Measurements from ENCODE around the gene TNS4.

TNS4 gene

GRCh38 chr17:40534371-40535189, 33.2 kb upstream of the TNS4 start:
- DNase-seq (ENCODE audit: extremely low spot score), result no peak
- CTCF ChIA-PET, result interaction anchor here (0.7 to 3.8 kb wide), 12 partner anchors 8 to 227 kb away, joined by 3 to 36 read pairs (median 6); partner anchors contain the start of genes GJD3 and TOP2A
- POLR2A ChIA-PET, result interaction anchor here (1.7 to 3.7 kb wide), 2 partner anchors 117 to 172 kb away, joined by 11 to 17 read pairs; partner anchors contain the start of gene TOP2A
- TF ChIP-seq CTBP1 (IDR thresholded peaks at IDR 0.05; ENCODE audit: borderline replicate concordance), result no peak

- no peak for DNase-seq (ENCODE audit: extremely low spot score)
- ChIA-PET POLR2A (interaction anchor here (1.2 to 3.7 kb wide), 3 partner anchors 87 to 171 kb away, joined by 3 to 17 read pairs (median 11); partner anchors contain the start of gene TOP2A), CTCF (interaction anchor here (0.6 to 3.8 kb wide), 20 partner anchors 9 to 244 kb away, joined by 3 to 36 read pairs (median 4); partner anchors contain the start of genes GJD3 and TOP2A)
- TF ChIP-seq PKNOX1 (IDR thresholded peaks at IDR 0.05), result no peak
- TF ChIP-seq ELF4 (IDR thresholded peaks at IDR 0.05), result no peak
Measured at GRCh38 chr17:40533896-40534295, 32.5 kb upstream of the TNS4 start.

- ChIA-PET POLR2A (interaction anchor here (0.6 to 3.7 kb wide), 4 partner anchors 85 to 170 kb away, joined by 3 to 17 read pairs (median 7); partner anchors contain the start of gene TOP2A), CTCF (interaction anchor here (0.5 to 3.8 kb wide), 25 partner anchors 11 to 225 kb away, joined by 3 to 36 read pairs (median 4); partner anchors contain the start of genes GJD3 and TOP2A)
- TF ChIP-seq NFRKB (IDR thresholded peaks at IDR 0.05) (no peak), SP1 (IDR thresholded peaks at IDR 0.05) (no peak), SUZ12 (IDR thresholded peaks at IDR 0.05) (no peak), ARNT (IDR thresholded peaks at IDR 0.05) (no peak)
- no peak for DNase-seq (ENCODE audit: extremely low spot score)
Measured at GRCh38 chr17:40532520-40533253, 31.3 kb upstream of the TNS4 start.

- ChIA-PET POLR2A (no interaction called here), CTCF (interaction anchor here (0.9 to 2.9 kb wide), 6 partner anchors 17 to 177 kb away, joined by 4 to 17 read pairs (median 9); no protein-coding TSS in a partner anchor)
- TF ChIP-seq BHLHE40 (IDR thresholded peaks at IDR 0.05; ENCODE audit: borderline replicate concordance) (no peak), SP1 (IDR thresholded peaks at IDR 0.05) (no peak), HDGF (IDR thresholded peaks at IDR 0.05; ENCODE audit: borderline replicate concordance) (no peak), L3MBTL2 (conservative IDR thresholded peaks at IDR 0.05) (no peak), ARNT (IDR thresholded peaks at IDR 0.05) (no peak), FOXA1 (IDR thresholded peaks at IDR 0.05) (no peak), ZNF384 (IDR thresholded peaks at IDR 0.05) (no peak), ELF4 (IDR thresholded peaks at IDR 0.05) (no peak), SUZ12 (IDR thresholded peaks at IDR 0.05) (no peak), PKNOX1 (IDR thresholded peaks at IDR 0.05) (no peak), CTBP1 (IDR thresholded peaks at IDR 0.05; ENCODE audit: borderline replicate concordance) (no peak), FOXK2 (IDR thresholded peaks at IDR 0.05) (no peak)
- no peak for DNase-seq (ENCODE audit: extremely low spot score)
Measured at GRCh38 chr17:40531051-40531991, 29.9 kb upstream of the TNS4 start.

- ChIA-PET POLR2A (no interaction called here), CTCF (interaction anchor here (0.9 kb wide), 1 partner anchor 29 kb away, joined by 5 read pairs; no protein-coding TSS in a partner anchor)
- no peak for DNase-seq (ENCODE audit: extremely low spot score)
- TF ChIP-seq ZNF384 (IDR thresholded peaks at IDR 0.05) (no peak), BHLHE40 (IDR thresholded peaks at IDR 0.05; ENCODE audit: borderline replicate concordance) (no peak), SUZ12 (IDR thresholded peaks at IDR 0.05) (no peak), TARDBP (IDR thresholded peaks at IDR 0.05) (no peak), CTBP1 (IDR thresholded peaks at IDR 0.05; ENCODE audit: borderline replicate concordance) (no peak), LEF1 (IDR thresholded peaks at IDR 0.05; ENCODE audit: borderline replicate concordance) (no peak), ELF4 (IDR thresholded peaks at IDR 0.05) (no peak), NFRKB (IDR thresholded peaks at IDR 0.05) (no peak), L3MBTL2 (conservative IDR thresholded peaks at IDR 0.05) (no peak), PKNOX1 (IDR thresholded peaks at IDR 0.05) (no peak), FOXM1 (IDR thresholded peaks at IDR 0.05; ENCODE audit: borderline replicate concordance) (no peak), SP1 (IDR thresholded peaks at IDR 0.05) (no peak), HDGF (IDR thresholded peaks at IDR 0.05; ENCODE audit: borderline replicate concordance) (no peak), FOXA1 (IDR thresholded peaks at IDR 0.05) (no peak), FOXK2 (IDR thresholded peaks at IDR 0.05) (no peak), ARNT (IDR thresholded peaks at IDR 0.05) (no peak)
Measured at GRCh38 chr17:40530531-40530994, 29.1 kb upstream of the TNS4 start.
